HG02870 (cell line): ENCODE data around the gene C1orf53.
A peak's percentile ranks its signal among the peaks of the same experiment; 100 is the strongest.
"Not testable (repeated sequence)": the region's sequence is repeated elsewhere in the genome, so short reads cannot be mapped to it uniquely, and the experiment has no call there.

Experiments
- ATAC-seq: cut with Tn5 transposase; IDR thresholded peaks from one replicate; pipeline ENCODE4 v1.9.1; 2021; ENCODE audit warnings: mild to moderate bottlenecking, moderate library complexity; ENCODE audit not compliant: unreplicated experiment

Gene C1orf53

GRCh38 chr1:197920414-197921117, 18.1 kb downstream of the C1orf53 start:
- no peak for ATAC-seq

- no peak for ATAC-seq
Measured at GRCh38 chr1:197921235-197922069, 19.0 kb downstream of the C1orf53 start.

- ATAC-seq, result no peak
Measured at GRCh38 chr1:197922070-197922390, 19.6 kb downstream of the C1orf53 start.

GRCh38 chr1:197923038-197923437, 20.6 kb downstream of the C1orf53 start:
- ATAC-seq, result no peak

- ATAC-seq, result peak; percentile 68
Measured at GRCh38 chr1:197924516-197925123, 22.2 kb downstream of the C1orf53 start.

GRCh38 chr1:197927908-197928665, 25.7 kb downstream of the C1orf53 start:
- ATAC-seq, result no peak

- ATAC-seq, result peak; percentile 52
Measured at GRCh38 chr1:197928849-197929336, 26.5 kb downstream of the C1orf53 start.

- no peak for ATAC-seq
Measured at GRCh38 chr1:197933016-197933415, 30.6 kb downstream of the C1orf53 start.

GRCh38 chr1:197933647-197934046, 31.2 kb downstream of the C1orf53 start:
- ATAC-seq, result no peak

GRCh38 chr1:197937381-197937780, 35.0 kb downstream of the C1orf53 start:
- ATAC-seq, result no peak

- ATAC-seq, result no peak
Measured at GRCh38 chr1:197937892-197938291, 35.5 kb downstream of the C1orf53 start.

GRCh38 chr1:197939159-197939980, 36.9 kb downstream of the C1orf53 start:
- ATAC-seq, result not testable (repeated sequence)

- ATAC-seq, result no peak
Measured at GRCh38 chr1:197942042-197942441, 39.6 kb downstream of the C1orf53 start.

GRCh38 chr1:197944485-197944884, 42.1 kb downstream of the C1orf53 start:
- ATAC-seq, result no peak

GRCh38 chr1:197948926-197949899, 46.8 kb downstream of the C1orf53 start:
- ATAC-seq, result no peak

GRCh38 chr1:197951089-197951488, 48.7 kb downstream of the C1orf53 start:
- ATAC-seq, result no peak

GRCh38 chr1:197951617-197952175, 49.3 kb downstream of the C1orf53 start:
- ATAC-seq, result no peak

GRCh38 chr1:197953472-197953871, 51.0 kb downstream of the C1orf53 start:
- not testable (repeated sequence) for ATAC-seq
